Activated T-cell treated with anti-CD3 and anti-CD28 coated beads, Interleukin-2, amount 50 U/mL, for 24 hours (primary cell): ENCODE data around the gene SMIM12.

Experiments used
- DNase-seq: peaks from one replicate; pipeline ENCODE4 v3.0.0-alpha.2; 2020
- H3K27ac Mint-ChIP-seq: 2 replicates; pipeline ENCODE4 v1.8.0; 2020; ENCODE audit warnings: mild to moderate bottlenecking, mixed read lengths
- H3K27me3 Mint-ChIP-seq: 2 replicates; pipeline ENCODE4 v1.8.0; 2020; ENCODE audit warnings: mixed read lengths
- H3K36me3 Mint-ChIP-seq: 2 replicates; pipeline ENCODE4 v1.8.0; 2020; ENCODE audit warnings: low read depth, mixed read lengths
- H3K4me1 Mint-ChIP-seq: 2 replicates; pipeline ENCODE4 v1.8.0; 2020; ENCODE audit warnings: low read depth, mixed read lengths
- H3K4me3 Mint-ChIP-seq: 2 replicates; pipeline ENCODE4 v1.8.0; 2020; ENCODE audit warnings: mild to moderate bottlenecking, moderate library complexity, mixed read lengths
- H3K9me3 Mint-ChIP-seq: 2 replicates; pipeline ENCODE4 v1.8.0; 2020; ENCODE audit warnings: mixed read lengths

Gene SMIM12

GRCh38 chr1:34887593-34887992, 28.0 kb upstream of the SMIM12 start:
- Mint-ChIP-seq H3K27ac (no peak overlapping the region), H3K27me3 (peaks cover 66% of the 10 kb centered on the region)

GRCh38 chr1:34885405-34886247, 26.1 kb upstream of the SMIM12 start:
- peaks cover 70% of the 10 kb centered on the region for H3K27me3 Mint-ChIP-seq
- peaks cover 4% of the 10 kb centered on the region for H3K4me1 Mint-ChIP-seq
- H3K4me3 Mint-ChIP-seq: peak overlapping the region; percentile 66
- DNase-seq: peak; percentile 79
- no peaks in the 10 kb centered on the region for H3K9me3 Mint-ChIP-seq
- no peak overlapping the region for H3K27ac Mint-ChIP-seq
- H3K36me3 Mint-ChIP-seq: no peaks in the 10 kb centered on the region

More at GRCh38 chr1:34887593-34887992, 28.0 kb upstream of the SMIM12 start:
- Mint-ChIP-seq H3K4me1 (peaks cover 4% of the 10 kb centered on the region), H3K4me3 (no peak overlapping the region), H3K9me3 (peaks cover 6% of the 10 kb centered on the region), H3K36me3 (peaks cover 1% of the 10 kb centered on the region)
- no peak for DNase-seq

GRCh38 chr1:34884961-34885360, 25.4 kb upstream of the SMIM12 start:
- Mint-ChIP-seq H3K4me3 (peak overlapping the region; percentile 64), H3K27ac (no peak overlapping the region), H3K36me3 (no peaks in the 10 kb centered on the region), H3K9me3 (no peaks in the 10 kb centered on the region), H3K4me1 (peaks cover 4% of the 10 kb centered on the region), H3K27me3 (peaks cover 66% of the 10 kb centered on the region)
- no peak for DNase-seq

GRCh38 chr1:34884536-34884935, 25.0 kb upstream of the SMIM12 start:
- Mint-ChIP-seq H3K4me1 (peaks cover 4% of the 10 kb centered on the region), H3K27ac (no peak overlapping the region), H3K4me3 (peak overlapping the region; percentile 64), H3K9me3 (no peaks in the 10 kb centered on the region), H3K36me3 (no peaks in the 10 kb centered on the region), H3K27me3 (peaks cover 63% of the 10 kb centered on the region)
- DNase-seq: no peak

GRCh38 chr1:34879230-34879629, 19.7 kb upstream of the SMIM12 start:
- Mint-ChIP-seq H3K27me3 (peaks cover 51% of the 10 kb centered on the region), H3K4me1 (no peaks in the 10 kb centered on the region), H3K36me3 (no peaks in the 10 kb centered on the region), H3K9me3 (no peaks in the 10 kb centered on the region), H3K4me3 (no peak overlapping the region), H3K27ac (no peak overlapping the region)
- no peak for DNase-seq

- H3K36me3 Mint-ChIP-seq: no peaks in the 10 kb centered on the region
- no peaks in the 10 kb centered on the region for H3K9me3 Mint-ChIP-seq
- no peak overlapping the region for H3K27ac Mint-ChIP-seq
- H3K4me3 Mint-ChIP-seq: no peak overlapping the region
- H3K27me3 Mint-ChIP-seq: peaks cover 58% of the 10 kb centered on the region
- peaks cover 4% of the 10 kb centered on the region for H3K4me1 Mint-ChIP-seq
- no peak for DNase-seq
These were observed 16.9 kb upstream of the SMIM12 start for GRCh38 chr1:34876406-34876805.

GRCh38 chr1:34874296-34874952, 14.9 kb upstream of the SMIM12 start:
- Mint-ChIP-seq H3K9me3 (no peaks in the 10 kb centered on the region), H3K4me1 (peaks cover 9% of the 10 kb centered on the region), H3K4me3 (no peak overlapping the region), H3K27ac (no peak overlapping the region), H3K27me3 (peaks cover 60% of the 10 kb centered on the region), H3K36me3 (no peaks in the 10 kb centered on the region)
- no peak for DNase-seq

- Mint-ChIP-seq H3K27me3 (peaks cover 48% of the 10 kb centered on the region), H3K4me3 (no peak overlapping the region), H3K9me3 (no peaks in the 10 kb centered on the region), H3K4me1 (peaks cover 15% of the 10 kb centered on the region), H3K27ac (no peak overlapping the region), H3K36me3 (no peaks in the 10 kb centered on the region)
- DNase-seq: no peak
These were observed 12.6 kb upstream of the SMIM12 start for GRCh38 chr1:34872133-34872503.

GRCh38 chr1:34871443-34872132, 12.0 kb upstream of the SMIM12 start:
- H3K36me3 Mint-ChIP-seq: no peaks in the 10 kb centered on the region
- no peak for DNase-seq
- no peaks in the 10 kb centered on the region for H3K9me3 Mint-ChIP-seq
- H3K27ac Mint-ChIP-seq: no peak overlapping the region
- H3K4me1 Mint-ChIP-seq: peaks cover 16% of the 10 kb centered on the region
- no peak overlapping the region for H3K4me3 Mint-ChIP-seq
- H3K27me3 Mint-ChIP-seq: peaks cover 43% of the 10 kb centered on the region

- peaks cover 31% of the 10 kb centered on the region for H3K27me3 Mint-ChIP-seq
- DNase-seq: no peak
- peaks cover 19% of the 10 kb centered on the region for H3K4me1 Mint-ChIP-seq
- H3K4me3 Mint-ChIP-seq: no peak overlapping the region
- no peaks in the 10 kb centered on the region for H3K36me3 Mint-ChIP-seq
- no peak overlapping the region for H3K27ac Mint-ChIP-seq
- no peaks in the 10 kb centered on the region for H3K9me3 Mint-ChIP-seq
These were observed 10.8 kb upstream of the SMIM12 start for GRCh38 chr1:34870395-34870794.

GRCh38 chr1:34869760-34870159, 10.2 kb upstream of the SMIM12 start:
- Mint-ChIP-seq H3K36me3 (no peaks in the 10 kb centered on the region), H3K4me1 (peaks cover 21% of the 10 kb centered on the region), H3K4me3 (no peak overlapping the region), H3K27me3 (peaks cover 29% of the 10 kb centered on the region), H3K9me3 (no peaks in the 10 kb centered on the region), H3K27ac (no peak overlapping the region)
- DNase-seq: no peak

GRCh38 chr1:34868230-34869049, 8.9 kb upstream of the SMIM12 start:
- H3K27ac Mint-ChIP-seq: peak overlapping the region; percentile 5
- no peaks in the 10 kb centered on the region for H3K9me3 Mint-ChIP-seq
- peaks cover 35% of the 10 kb centered on the region for H3K4me1 Mint-ChIP-seq
- H3K27me3 Mint-ChIP-seq: peaks cover 22% of the 10 kb centered on the region
- DNase-seq: no peak
- no peak overlapping the region for H3K4me3 Mint-ChIP-seq
- no peaks in the 10 kb centered on the region for H3K36me3 Mint-ChIP-seq

GRCh38 chr1:34867415-34867814, 7.9 kb upstream of the SMIM12 start:
- Mint-ChIP-seq H3K27me3 (peaks cover 13% of the 10 kb centered on the region), H3K9me3 (no peaks in the 10 kb centered on the region), H3K36me3 (no peaks in the 10 kb centered on the region), H3K4me3 (peak overlapping the region; percentile 4), H3K27ac (peak overlapping the region; percentile 31), H3K4me1 (peaks cover 45% of the 10 kb centered on the region)
- DNase-seq: no peak

GRCh38 chr1:34866762-34867109, 7.2 kb upstream of the SMIM12 start:
- peaks cover 45% of the 10 kb centered on the region for H3K4me1 Mint-ChIP-seq
- H3K9me3 Mint-ChIP-seq: no peaks in the 10 kb centered on the region
- peaks cover 7% of the 10 kb centered on the region for H3K27me3 Mint-ChIP-seq
- DNase-seq: no peak
- H3K4me3 Mint-ChIP-seq: peak overlapping the region; percentile 79
- peak overlapping the region; percentile 34 for H3K27ac Mint-ChIP-seq
- no peaks in the 10 kb centered on the region for H3K36me3 Mint-ChIP-seq
